MM.1S (cell line): ENCODE measurements around the gene GPR148.

ENCODE experiments used
- EZH2 ChIP-seq: fragments of 300-600 bp; sonication (generic); optimal IDR thresholded peaks from 2 replicates; pipeline ENCODE3; 2017; ENCODE audit warnings: low read depth, mild to moderate bottlenecking, antibody characterized with exemption, low read length, mixed read lengths
- TF ChIP-seq, protein P1 (sequence below): fragments of 300-600 bp; sonication (generic); IDR thresholded peaks from 2 replicates; pipeline ENCODE4 v1.5.1; 2016; ENCODE audit warnings: antibody characterized with exemption, low read length, mixed read lengths

- TF ChIP-seq, protein P1, sequence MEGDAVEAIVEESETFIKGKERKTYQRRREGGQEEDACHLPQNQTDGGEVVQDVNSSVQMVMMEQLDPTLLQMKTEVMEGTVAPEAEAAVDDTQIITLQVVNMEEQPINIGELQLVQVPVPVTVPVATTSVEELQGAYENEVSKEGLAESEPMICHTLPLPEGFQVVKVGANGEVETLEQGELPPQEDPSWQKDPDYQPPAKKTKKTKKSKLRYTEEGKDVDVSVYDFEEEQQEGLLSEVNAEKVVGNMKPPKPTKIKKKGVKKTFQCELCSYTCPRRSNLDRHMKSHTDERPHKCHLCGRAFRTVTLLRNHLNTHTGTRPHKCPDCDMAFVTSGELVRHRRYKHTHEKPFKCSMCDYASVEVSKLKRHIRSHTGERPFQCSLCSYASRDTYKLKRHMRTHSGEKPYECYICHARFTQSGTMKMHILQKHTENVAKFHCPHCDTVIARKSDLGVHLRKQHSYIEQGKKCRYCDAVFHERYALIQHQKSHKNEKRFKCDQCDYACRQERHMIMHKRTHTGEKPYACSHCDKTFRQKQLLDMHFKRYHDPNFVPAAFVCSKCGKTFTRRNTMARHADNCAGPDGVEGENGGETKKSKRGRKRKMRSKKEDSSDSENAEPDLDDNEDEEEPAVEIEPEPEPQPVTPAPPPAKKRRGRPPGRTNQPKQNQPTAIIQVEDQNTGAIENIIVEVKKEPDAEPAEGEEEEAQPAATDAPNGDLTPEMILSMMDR = 0 out of 2 replicates have a peak, but pooled peaks have one; percentile 3
- no peak for TF ChIP-seq EZH2
Observed at GRCh38 chr2:130727286-130727924, 1.5 kb upstream of the GPR148 start.
